Activated T-helper 9 cell treated with anti-CD3 and anti-CD28 coated beads, Interleukin-2, amount 50 U/mL, for 16 hours (primary cell): ENCODE results near the gene ADGRE1.
"Not testable (repeated sequence)": the region's sequence is repeated elsewhere in the genome, so short reads cannot be mapped to it uniquely, and the experiment has no call there.

Experiments used
- DNase-seq: peaks from one replicate; pipeline ENCODE4 v3.0.0-alpha.2; 2020; ENCODE audit warnings: low read depth

ADGRE1 gene, protein sequence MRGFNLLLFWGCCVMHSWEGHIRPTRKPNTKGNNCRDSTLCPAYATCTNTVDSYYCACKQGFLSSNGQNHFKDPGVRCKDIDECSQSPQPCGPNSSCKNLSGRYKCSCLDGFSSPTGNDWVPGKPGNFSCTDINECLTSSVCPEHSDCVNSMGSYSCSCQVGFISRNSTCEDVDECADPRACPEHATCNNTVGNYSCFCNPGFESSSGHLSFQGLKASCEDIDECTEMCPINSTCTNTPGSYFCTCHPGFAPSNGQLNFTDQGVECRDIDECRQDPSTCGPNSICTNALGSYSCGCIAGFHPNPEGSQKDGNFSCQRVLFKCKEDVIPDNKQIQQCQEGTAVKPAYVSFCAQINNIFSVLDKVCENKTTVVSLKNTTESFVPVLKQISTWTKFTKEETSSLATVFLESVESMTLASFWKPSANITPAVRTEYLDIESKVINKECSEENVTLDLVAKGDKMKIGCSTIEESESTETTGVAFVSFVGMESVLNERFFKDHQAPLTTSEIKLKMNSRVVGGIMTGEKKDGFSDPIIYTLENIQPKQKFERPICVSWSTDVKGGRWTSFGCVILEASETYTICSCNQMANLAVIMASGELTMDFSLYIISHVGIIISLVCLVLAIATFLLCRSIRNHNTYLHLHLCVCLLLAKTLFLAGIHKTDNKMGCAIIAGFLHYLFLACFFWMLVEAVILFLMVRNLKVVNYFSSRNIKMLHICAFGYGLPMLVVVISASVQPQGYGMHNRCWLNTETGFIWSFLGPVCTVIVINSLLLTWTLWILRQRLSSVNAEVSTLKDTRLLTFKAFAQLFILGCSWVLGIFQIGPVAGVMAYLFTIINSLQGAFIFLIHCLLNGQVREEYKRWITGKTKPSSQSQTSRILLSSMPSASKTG

DNA sequence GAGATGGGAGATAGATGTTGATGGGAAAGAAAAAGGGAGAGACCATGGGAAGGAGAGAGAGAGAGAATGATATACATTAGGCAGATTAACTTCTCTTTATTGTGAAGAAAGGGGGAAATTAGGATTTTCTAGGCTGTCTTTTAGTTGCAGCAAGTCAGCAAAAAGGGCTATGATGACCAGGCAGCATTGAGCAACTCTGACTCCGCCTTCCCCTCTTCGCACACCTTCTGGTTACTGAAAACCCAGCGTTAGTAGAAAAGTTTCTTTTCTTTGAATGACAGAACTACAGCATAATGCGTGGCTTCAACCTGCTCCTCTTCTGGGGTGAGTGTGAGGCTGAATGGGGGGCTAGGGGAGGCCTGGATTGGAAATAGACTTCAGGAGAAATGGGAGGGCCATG lies at the start of gene ADGRE1:
TSS of gene ADGRE1 (plus strand) at position 264 of the 400 bp plus-strand sequence. CDS start at position 294, 30 bp downstream.
- no peak for DNase-seq

DNA sequence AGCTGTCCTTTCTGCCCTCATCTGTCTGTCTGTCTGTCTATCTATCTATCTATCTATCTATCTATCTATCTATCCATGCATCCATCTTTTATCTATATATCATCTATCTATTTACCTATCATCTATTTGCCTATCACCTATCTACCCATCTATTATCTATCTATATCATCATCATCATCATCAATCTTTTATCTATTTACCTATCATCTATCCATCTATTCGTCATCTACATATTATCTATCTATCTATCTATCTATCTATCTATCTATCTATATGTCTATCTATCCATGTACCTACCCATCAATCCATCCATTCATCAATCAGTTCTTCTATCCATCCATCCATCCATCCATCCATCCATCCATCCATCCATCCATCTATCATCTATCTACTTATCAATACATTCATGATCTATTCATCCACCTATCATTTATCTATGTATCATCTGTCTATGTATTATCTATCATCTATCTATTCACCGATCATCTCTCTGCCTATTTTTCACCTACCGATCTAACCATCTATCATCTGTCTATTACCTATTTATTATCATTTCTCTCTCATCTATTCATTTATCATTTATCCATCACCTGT lies 49.2 kb upstream of the ADGRE1 start:
- no peak for DNase-seq

DNA sequence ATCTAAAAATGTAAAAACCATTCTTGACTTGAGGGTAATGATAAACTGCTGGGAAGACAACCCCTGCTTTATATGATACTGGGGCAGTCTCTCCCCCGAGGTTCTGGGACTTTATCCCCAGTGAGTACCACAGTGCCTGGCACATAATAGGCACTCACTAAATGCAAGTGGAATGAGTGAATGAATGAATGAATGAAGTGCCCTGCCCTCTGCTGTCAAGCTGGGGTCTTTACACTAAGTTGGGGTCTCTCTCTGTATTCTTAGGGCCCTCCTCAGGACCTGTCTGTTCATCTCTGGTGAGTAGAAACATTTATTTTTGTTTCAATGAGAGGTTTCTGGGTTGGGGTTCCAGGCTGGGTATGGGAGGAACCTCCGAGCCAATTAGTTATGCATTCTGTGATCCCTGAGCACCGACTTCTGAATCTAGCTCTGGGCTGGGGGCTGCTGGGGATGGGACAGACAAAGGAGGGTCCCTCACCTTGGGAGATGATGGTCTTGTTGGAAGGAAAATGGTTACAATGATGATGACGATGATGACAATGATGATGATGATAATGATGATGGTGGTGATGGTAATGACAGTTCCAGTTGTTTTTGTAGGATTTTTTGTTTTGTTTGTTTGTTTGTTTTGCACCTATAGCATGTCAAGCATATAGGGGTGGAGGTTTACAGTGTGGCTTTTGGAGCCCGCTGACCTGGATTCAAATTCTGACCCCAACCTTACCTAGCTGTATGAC lies 44.3 kb upstream of the ADGRE1 start:
- DNase-seq, result no peak

DNA sequence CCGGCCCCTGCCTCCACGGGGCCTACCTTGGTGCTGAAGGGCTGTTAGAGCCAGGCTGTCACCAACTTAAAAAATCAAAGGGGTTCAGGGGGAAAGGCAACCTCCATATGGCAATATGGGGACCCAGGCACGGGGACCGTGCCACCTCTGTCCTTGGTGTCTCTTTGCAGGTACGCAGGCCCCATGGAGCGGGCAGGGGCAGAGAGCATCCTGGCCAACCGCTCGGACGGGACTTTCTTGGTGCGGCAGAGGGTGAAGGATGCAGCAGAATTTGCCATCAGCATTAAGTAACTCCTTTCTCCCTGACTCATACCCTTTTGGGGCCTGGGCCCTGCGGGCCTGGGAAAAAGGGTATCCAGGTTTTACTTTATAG lies 39.6 kb upstream of the ADGRE1 start:
- DNase-seq, result no peak

DNA sequence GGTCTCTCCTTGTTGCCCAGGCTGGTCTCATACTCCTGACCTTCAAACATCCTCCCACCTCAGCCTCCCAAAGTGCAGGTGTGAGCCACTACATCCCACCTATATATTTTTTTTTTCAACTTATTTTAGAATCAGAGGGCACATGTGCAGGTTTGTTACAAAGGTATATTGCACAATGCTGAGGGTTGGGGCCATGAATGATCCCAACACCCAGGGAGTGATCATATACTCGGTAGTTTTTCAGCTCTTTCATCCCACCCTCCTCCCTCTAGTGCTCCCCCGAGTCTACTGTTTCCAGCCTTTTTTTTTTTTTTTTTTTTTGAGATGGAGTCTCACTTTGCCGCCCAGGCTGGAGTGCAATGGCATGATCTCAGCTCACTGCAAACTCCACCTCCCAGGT lies 38.4 kb upstream of the ADGRE1 start:
- DNase-seq, result no peak

DNA sequence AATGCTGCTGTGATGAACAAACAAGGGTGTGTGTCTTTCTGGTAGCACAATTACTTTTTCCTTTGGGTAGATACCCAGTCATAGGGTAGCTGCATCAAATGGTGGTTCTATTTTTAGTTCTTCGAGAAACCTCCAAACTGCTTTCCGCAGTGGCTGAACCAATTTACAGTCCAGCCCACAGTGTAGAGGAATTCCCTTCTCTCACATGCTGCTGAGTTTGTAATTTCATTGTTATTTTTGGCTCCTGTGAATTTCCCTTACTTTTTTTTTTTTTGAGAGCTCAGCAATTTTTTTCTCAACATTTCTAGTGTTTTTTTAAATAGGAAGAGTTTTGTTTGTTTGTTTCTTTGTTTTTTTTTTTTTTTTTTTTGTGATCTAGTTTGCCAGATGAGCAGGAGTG lies 37.5 kb upstream of the ADGRE1 start:
- no peak for DNase-seq

DNA sequence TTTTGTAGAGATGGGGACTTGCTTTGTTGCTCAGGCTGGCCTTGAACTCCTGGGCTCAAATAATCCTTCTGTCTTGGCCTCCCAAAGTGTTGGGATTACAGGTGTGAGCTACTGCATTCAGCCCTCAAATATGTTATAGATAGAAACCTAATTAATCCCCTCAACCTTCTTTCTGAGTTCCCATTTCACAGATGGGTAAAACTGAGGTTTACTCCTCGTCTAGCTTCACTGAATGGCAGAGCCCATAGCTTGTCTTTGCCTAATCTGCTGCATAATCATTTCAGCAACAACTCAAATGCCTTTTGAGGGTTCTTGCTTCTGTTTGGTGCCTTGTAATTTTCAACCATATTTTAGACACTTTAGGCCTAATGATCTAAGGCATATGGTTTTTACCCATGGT lies 36.0 kb upstream of the ADGRE1 start:
- no peak for DNase-seq

DNA sequence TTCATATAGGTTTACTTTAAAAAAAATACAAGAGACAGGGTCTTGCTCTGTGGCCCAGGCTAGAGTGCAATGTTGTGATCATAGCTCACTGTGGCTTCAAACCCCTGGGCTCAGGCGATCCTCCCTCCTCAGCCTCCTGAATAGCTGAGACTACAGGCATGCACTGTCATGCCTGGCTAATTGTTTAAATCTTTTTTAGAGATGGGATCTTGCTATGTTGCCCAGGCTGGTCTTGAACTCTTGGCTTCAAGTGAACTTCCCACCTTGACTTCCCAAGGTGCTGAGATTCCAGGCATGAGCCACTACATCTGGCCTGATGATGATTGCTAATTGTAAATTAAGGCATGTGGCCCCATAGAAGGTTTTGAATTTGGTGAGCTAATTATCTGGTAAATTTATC lies 35.4 kb upstream of the ADGRE1 start:
- no peak for DNase-seq

DNA sequence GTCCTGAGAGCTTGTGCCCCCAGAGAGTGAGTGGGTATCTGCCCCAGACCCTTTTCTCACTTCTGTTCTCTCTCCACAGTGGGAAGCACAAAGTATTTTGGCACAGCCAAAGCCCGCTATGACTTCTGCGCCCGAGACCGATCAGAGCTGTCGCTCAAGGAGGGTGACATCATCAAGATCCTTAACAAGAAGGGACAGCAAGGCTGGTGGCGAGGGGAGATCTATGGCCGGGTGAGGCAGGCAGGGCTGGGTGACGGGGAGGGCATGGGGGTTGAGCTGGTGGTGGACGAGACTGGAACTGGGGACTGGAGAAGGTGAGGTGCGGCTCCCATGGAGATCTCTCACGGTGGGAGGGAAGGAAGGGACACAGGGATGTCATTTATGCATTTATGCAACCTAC lies 33.5 kb upstream of the ADGRE1 start:
- DNase-seq, result no peak

DNA sequence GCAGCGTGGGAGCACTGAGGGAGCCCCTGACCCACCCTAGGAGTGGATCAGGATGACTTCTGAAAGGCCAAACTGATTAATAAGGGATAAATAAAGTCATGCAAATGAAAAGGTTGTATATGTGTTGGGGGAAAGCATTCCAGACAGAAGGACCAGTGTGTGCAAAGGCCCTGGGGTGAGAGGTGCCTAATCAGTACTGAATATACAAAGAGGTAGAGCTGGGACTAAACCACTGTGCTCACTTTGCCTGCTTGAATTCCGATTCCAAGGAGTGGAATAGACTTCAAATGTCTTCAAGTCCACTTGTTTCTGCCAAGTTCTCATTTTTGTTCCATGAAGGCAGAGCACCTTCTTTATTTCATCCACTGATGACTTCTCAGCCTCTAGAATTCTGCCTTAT lies 32.6 kb upstream of the ADGRE1 start:
- no peak for DNase-seq

DNA sequence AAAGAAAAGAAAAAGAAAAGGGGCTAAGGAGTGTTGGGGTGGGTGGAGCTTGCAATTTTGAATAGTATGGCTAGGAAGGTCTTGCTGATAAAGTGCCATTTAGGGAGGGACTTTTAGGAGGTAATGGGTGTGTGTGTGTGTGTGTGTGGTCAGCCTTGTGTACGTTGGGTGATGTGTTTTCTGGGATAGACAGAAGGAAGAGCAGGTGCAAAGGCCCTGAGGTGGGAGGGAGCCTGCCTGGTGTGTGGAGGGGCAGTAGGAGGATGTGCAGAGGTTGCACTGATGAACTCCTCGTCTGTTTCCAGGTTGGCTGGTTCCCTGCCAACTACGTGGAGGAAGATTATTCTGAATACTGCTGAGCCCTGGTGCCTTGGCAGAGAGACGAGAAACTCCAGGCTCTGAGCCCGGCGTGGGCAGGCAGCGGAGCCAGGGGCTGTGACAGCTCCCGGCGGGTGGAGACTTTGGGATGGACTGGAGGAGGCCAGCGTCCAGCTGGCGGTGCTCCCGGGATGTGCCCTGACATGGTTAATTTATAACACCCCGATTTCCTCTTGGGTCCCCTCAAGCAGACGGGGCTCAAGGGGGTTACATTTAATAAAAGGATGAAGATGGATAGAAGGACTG lies 30.5 kb upstream of the ADGRE1 start:
- no peak for DNase-seq

DNA sequence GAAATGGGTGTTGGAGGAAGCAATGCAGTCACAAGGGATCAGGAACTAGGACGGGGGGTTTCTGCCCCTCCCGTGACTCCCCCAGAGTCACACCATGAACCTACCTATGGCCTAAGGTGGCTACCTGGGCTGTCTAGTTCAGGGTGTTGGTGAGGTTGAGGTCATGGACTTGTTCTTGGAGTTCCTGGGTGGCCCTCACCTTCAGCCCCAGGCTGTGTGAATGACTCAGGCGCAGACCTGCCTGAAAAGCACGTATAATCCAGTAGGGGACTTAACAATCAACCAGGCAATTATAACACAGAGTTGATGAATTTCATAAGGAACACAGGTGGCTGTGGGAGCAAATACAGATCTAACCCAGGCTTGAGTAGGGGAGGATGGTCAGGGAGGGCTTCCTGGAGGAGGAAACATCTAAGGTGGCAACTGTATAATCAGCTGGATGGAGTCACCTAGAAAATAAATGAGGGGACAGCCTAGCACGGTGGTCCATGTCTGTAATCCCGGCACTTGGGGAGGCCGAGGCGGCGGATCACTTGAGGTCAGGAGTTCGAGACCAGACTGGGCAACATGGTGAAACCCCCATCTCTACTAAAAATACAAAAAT lies 25.6 kb upstream of the ADGRE1 start:
- DNase-seq, result no peak

DNA sequence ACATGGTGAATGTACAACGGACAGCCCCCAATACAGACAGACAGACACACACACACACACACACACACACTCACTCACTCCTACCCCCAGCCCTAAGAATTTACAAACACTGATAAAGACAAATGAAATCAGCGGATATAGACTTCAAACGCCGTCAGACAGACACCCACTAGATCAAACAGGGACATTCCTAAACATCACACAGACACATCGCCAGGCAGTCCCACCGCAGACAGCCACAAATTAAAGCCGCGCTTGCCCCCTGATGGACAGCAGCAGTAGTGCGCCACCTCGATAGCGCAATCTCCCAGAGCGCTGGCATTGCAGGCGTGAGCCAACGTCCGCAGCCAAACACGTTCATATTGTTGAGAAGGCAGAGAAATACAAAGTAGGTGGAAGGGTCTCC lies 24.7 kb upstream of the ADGRE1 start:
- peak; percentile 84 for DNase-seq

DNA sequence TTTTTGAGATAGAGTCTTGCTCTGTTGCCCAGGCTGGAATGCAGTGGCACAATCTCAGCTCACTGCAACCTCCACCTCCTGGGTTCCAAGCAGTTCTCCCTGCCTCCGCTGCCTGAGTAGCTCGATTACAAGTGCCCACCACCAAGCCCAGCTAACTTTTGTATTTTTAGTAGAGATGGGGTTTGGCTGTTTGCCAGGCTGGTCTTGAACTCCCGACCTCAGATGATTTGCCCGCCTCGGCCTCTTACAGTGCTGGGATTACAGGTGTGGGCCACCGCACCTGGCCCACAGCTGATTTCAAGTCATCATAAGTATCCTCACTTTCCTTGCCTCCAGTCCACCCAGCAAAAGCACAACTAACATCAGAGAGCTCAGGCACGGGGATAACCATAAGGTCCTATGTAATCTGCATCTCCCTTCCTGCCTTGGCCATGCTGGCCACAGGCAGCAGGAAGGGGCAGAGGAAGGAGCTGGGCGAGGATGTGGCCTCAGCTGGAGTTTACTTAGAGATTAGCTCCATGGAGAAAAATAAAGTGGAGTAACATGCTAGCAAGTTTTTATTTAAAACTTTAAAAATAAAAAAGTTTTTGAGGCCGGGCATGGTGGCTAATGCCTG lies 22.9 kb upstream of the ADGRE1 start:
- no peak for DNase-seq

DNA sequence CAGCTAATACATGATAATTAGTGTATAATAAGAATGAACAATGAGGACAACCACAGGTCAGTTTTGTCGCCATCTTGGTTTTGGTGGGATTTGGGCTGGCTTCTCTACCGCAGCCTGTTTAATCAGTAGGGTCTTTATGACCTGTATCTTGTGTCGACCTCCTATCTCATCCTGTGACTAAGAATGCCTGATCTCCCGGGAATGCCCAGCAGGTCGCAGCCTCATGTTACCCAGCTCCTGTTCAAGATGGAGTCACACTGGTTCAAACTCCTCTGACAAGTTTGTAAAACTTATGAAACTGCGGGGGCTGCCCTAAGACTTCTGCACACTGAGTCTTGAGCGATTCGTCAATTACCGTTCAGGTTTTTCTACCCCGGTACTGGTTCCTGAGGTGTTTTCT lies 21.5 kb upstream of the ADGRE1 start:
- DNase-seq, result no peak

DNA sequence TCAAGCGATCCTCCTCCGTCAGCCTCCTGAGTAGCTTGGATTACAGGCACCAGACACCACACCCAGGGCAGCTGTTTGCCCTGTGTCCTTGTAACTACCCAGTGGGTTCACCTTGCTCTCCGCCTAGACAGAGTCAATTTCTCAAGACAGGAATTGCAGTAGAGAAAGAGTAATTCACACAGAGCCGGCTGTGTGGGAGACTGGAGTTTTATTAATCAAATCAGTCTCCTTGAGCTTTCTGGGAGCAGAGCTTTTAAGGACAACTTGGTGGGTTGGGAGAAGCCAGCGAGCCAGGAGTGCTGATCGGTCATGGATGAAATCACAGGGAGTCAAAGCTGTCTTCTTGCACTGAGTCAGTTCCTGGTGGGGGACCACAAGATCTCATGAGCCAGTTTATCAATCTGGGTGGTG lies 20.6 kb upstream of the ADGRE1 start:
- no peak for DNase-seq

DNA sequence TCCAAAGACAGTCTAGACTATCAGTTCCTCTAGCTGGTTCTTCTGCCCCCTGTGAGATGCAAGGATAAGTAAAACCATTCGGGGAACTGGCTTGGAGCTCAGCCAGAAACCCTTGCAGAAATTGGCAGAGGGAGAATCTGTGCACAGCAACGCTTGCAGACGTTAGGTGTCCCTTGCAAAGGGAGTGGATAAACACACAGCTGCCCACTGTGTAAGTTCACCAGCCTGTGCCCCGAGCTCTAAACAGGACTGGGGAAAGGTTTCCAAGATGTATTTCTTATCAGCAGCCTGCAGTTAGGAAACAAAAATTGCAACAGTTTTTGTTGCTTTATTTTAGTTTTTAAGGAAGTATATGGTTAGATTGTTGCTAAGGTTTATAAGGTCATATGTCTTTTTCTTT lies 19.0 kb upstream of the ADGRE1 start:
- no peak for DNase-seq

DNA sequence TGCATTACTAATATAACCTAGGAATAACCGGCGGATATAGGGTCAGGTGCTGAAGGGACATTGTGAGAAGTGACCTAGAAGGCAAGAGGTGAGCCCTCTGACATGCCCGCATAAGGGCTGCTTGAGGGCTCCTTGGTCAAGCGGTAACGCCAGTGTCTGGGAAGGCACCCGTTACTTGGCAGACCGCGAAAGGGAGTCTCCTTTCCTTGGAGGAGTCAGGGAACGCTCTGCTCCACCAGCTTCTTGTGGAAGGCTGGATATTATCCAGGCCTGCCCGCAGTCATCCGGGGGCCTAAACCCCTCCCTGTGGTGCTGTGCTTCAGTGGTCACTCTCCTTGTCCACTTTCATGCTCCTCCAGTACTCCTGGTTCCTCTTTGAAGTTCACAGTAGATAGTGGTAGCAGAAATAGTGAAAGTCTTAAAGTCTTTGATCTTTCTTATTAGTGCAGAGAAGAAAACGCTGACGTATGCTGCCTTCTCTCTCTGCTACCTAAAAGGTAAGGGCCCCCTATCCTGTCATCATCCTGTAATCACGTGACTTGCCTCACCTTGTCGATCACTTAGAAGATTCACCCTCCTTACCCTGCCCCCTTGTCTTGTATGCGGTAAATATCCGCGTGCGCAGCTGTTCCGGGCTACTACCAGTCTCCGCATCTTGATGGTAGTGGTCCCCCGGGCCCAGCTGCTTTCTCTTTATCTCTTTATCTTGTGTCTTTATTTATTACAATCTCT lies 18.1 kb upstream of the ADGRE1 start:
- DNase-seq, result not testable (repeated sequence)

DNA sequence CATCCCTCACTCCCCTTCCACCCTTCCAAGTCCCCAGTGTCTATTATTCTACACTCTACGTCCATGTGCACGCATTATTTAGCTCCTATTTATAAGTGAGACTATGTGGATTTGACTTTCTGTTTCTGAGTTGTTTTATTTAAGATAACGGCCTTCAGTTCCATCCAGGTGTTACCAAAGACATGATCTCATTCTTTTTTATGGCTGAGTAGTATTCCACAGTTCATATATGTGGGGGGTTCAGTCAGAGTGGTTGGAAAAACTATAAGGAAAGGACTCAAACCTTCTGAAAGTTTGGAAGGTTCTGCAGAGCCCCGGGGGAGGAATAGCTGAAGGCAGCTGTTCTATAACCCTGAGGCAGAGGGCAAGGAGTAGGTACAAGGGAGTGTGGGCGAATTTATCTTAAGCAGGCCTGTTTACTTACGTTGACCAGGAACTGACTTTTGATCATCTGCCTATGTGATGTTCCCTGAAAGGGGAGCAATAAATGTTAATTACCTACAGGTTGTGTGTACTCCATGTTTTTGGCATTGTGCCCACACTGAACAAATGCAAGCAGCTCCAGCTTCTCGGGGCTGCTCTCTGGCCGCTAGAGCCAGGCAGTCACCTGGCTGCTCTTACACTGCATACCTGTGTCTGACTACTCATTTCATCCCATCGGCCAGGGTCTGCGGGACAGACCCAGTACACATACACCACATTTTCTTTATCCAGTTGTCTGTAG lies 13.5 kb upstream of the ADGRE1 start:
- DNase-seq, result no peak

DNA sequence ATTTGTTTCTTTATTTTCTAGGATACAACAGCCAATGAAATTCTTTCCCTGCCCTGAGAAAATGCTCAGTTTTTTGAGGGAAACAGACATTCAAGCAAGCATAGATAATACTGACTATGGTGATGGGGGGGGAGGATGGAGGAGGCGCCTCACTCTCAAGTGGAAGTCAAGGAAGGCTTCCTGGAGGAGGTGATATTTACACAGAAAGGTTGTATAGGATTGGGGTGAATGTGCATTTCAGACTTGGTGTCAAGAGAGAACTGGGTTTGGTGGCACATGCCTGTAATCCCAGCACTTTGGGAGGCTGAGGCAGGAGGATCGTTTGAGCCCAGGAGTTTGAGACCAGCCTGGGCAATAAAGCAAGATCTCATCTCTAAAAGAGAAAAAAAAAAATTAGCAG lies 12.2 kb upstream of the ADGRE1 start:
- DNase-seq, result no peak
